ENCODE measurements around the gene PALM2AKAP2.

DNA sequence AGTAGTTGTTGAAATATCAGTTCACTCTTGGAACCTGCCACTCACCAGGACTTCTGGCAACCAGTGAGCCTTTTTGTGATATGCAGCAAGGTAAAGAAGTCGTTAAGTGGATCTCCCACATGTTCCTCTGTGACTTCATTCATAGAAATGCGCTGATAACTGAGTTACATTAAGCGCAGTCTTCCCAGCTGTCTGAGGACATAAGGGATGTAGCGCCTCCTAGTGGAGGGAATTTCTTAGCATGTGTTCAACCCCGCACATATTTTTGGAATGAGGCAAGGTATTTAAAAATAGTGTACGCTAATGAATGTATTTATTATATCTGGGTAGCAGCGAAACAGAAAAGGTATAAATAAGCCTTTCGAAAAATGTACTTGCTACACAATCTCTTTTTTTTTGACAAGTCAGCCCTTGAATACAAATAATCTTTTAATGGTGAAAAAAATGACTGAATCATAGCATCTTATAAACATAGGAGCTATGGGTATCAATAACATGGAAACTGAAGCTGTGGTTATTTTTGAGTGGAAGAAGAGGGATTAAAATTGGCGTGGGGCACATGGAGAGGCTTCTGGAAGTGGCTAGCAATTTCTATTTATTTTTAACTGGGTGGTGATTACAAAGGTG, 38.0 kb downstream of the PALM2AKAP2 start:
- TF ChIP-seq POLR2A (IDR thresholded peaks at IDR 0.05) (no peak), EP300 (IDR thresholded peaks at IDR 0.05) (peak in 1 of 2 donors; percentile 69)
- TF ChIP-seq, protein P1, sequence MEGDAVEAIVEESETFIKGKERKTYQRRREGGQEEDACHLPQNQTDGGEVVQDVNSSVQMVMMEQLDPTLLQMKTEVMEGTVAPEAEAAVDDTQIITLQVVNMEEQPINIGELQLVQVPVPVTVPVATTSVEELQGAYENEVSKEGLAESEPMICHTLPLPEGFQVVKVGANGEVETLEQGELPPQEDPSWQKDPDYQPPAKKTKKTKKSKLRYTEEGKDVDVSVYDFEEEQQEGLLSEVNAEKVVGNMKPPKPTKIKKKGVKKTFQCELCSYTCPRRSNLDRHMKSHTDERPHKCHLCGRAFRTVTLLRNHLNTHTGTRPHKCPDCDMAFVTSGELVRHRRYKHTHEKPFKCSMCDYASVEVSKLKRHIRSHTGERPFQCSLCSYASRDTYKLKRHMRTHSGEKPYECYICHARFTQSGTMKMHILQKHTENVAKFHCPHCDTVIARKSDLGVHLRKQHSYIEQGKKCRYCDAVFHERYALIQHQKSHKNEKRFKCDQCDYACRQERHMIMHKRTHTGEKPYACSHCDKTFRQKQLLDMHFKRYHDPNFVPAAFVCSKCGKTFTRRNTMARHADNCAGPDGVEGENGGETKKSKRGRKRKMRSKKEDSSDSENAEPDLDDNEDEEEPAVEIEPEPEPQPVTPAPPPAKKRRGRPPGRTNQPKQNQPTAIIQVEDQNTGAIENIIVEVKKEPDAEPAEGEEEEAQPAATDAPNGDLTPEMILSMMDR (IDR thresholded peaks at IDR 0.05): peak; percentile 67 to 85 (median 80)
